HG03196 (cell line): ENCODE results near the gene ATF3.

Experiments
- ATAC-seq: cut with Tn5 transposase; IDR thresholded peaks from one replicate; pipeline ENCODE4 v1.9.1; 2021; ENCODE audit not compliant: unreplicated experiment

The ATF3 gene

DNA sequence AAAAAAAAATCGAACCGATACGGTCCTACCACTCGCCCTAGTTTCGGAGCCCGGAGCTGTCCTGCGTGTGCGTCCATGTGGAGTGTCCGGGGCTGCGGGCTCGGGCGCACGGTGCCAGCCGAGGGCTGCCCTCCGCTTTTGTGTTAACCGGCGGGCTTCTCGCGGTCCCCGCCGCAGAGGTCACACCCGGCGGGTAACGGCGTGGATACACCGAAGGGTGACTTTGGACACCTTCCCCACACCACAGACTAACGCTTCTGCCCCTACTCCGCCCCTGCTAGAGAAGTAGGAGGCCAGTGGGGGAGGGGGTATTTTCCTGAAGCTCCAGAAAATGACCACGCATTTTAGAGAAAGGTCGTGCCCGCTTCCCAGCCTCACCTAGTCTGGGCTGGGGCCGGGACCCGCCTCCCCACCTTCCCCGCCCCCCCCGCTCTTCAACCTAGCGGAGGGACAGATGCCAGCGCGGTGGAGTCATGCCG lies 609 bp upstream of the ATF3 start:
- ATAC-seq, result peak; percentile 1

GRCh38 chr1:212608959-212609700 lies 569 bp downstream of the ATF3 start:
- ATAC-seq, result peak; percentile 5

- no peak for ATAC-seq
These were observed 1.4 kb downstream of the ATF3 start for GRCh38 chr1:212609701-212610574.

DNA sequence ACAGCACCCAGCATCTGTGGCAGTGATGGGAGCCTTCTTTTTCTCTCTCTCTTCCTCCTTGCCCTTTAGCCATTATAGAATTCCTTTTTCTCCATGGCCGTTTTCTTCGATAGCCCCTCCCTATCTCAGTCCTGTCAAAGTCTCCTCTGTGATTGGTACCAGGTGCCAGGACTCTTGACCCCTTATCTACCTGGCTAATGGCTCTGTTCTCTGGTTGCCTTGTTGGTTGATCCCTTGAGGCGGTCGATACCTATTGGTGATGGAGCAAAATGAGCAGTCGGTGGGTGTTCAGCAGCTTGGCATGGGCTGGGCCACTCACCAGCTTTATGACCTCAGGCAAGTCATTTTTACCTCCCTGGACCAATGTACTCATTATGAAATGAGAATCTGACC lies 2.0 kb downstream of the ATF3 start:
- ATAC-seq, result no peak

DNA sequence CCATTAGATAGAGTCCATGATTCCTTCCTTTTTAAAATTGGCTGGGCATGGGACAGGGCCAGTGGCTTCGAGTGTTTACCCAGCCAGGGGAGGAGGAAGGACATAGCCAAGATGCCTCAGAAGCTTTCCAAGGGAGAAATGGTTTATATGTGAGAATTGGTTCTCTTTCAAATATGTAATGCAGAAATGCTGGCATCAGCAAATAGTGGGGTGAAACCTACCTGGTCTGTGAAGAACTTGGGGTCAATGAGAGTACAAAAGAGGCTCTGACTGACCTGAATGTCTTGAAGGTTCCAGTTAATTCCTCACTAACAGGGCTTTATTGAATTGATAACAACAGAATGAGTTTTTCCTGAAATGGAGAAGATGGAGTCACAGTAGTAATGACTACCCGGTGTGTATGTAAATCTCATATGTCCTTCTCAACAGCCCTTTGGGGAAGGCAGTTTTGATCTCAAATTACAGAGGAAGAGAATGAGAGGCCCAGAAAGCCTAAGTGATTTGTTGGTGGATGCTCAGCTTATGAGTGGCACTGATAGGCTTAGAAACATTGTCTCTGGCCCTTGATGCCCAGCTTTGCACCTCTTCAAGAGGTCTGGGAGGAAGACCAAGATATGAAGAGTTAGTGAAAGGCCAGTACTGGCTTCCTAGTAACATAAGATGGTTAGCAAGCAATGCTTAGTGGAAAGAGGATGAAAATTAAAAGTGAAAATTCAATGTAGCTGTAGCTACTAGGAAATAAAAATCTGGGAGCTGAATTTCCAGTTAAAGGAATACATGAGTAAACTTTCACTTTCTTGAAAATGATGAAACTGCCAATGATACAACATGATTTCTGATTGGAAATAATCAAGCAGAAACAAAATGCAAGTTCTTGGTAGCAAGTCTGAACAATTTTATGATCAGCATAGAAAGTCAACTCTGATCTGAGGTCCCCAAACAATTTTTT lies 2.7 kb downstream of the ATF3 start:
- no peak for ATAC-seq

- no peak for ATAC-seq
These were observed 3.7 kb downstream of the ATF3 start for GRCh38 chr1:212612041-212612961.

GRCh38 chr1:212613440-212614335 lies 5.1 kb downstream of the ATF3 start:
- ATAC-seq, result no peak

- no peak for ATAC-seq
These were observed 6.1 kb downstream of the ATF3 start for GRCh38 chr1:212614453-212615200.

GRCh38 chr1:212615201-212615470 lies 6.6 kb downstream of the ATF3 start:
- no peak for ATAC-seq

GRCh38 chr1:212618466-212619210 lies 10.1 kb downstream of the ATF3 start:
- ATAC-seq, result no peak

DNA sequence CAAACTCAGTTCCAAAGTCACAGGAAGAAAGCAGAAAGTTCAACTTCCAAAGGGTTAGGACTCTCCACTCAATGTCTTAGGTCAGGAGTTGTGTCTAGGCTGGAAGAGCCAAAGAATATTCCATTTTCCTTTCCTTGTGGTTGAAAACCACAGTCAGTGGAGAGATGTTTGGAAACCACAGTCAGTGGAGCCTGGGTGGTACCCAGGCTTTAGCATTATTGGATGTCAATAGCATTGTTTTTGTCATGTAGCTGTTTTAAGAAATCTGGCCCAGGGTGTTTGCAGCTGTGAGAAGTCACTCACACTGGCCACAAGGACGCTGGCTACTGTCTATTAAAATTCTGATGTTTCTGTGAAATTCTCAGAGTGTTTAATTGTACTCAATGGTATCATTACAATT lies 11.7 kb downstream of the ATF3 start:
- ATAC-seq, result no peak

DNA sequence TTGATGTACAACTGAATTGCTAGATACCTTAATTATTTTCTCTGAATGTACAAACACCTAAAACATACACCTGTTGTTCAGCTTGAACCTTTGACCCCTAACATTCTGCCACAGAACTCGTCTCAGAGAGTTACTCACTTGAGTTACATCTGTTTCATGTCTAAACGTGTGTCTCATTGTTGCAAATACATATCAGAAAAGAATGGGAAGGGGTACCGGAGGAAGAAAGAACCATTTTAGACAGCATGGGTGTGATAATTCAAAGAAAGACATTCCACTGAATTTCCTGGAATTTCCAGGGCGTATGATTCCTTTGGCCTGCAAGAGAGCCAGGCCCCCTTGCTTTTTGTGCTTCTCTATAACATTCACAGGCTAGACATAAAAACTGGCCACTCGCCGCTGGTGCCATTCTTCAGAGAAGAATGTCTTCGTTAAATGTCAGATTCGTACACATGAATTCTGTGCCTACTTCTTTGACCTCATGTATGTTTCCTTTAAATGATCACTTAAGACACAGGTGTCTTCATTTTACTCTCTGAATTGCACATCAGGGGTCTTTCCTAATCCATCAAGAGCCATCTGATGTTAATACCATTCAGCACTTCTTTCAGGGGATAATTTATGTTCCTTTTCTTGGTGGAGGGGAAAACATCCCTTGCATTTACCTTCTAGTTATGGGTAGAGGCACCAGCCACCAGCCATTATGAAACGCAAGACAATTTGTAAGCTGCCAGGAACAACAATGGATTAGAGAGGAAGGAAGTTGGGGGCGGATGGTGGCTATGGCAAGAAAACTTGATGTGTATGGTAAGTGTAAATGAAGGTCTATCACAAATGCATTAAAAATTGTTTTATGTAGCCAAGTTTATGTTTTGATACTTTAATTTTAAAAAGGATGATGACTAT lies 12.7 kb downstream of the ATF3 start:
- ATAC-seq, result no peak

DNA sequence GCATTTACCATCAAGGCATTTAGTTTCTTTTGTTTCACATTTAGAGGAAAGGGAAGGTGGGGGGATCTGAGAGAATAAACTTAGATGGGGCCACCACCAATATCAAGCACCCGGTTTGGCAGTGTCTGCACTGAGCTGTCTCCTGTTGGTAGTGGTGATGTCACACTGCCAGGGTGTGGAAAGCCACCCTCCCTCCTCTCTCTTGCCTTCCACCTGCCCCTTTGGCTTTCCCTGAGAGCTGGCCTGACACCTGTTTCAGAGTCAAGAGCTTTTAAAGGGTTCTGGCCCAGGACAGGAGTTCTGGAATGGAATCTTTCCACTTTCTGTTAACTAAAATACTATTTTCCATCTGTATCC lies 13.4 kb downstream of the ATF3 start:
- no peak for ATAC-seq

- ATAC-seq, result no peak
These were observed 13.9 kb downstream of the ATF3 start for GRCh38 chr1:212622467-212622866.

- no peak for ATAC-seq
These were observed 14.3 kb downstream of the ATF3 start for GRCh38 chr1:212622906-212623305.

DNA sequence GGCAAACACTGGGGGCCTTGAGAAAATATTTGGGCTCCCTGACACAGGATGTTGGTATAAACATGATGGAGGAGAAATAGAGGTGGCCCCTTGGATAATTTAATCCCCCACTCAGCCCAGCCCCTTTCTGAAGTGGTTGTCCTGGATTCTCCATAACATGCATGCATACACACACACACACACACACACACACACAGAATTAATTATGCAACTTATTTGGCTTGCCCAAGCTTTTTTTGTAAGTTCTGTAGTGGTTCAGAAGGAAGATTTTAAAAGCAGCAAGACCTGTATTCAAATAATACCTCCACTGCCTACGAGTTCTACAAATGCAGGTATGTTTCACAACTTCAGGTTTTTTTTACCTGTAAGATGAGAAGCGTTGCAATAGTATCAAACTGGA lies 15.0 kb downstream of the ATF3 start:
- ATAC-seq, result no peak

DNA sequence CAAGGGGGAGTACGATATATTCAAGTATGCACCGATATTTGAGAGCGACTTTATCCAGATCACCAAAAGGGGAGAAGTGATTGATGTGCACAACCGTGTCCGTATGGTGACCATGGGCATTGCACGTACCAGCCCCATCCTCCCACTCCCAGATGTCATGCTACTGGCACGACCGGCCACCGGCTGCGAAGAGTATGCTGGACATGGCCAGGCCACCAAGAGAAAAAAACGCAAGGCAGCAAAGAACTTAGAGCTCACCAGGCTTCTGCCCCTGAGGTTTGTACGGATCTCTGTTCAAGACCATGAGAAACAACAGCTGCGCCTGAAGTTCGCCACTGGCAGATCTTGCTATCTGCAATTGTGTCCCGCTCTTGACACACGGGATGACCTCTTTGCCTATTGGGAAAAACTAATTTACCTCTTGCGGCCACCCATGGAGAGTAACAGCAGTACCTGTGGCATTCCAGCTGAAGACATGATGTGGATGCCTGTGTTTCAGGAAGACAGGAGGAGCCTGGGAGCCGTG lies 16.5 kb downstream of the ATF3 start:
- no peak for ATAC-seq
